ENCODE results near the gene GPR87.
A peak's percentile ranks its signal among the peaks of the same experiment; 100 is the strongest.

GPR87 gene

GRCh38 chr3:151315136-151315535, 1.5 kb downstream of the GPR87 start:
- DNase-seq: peak; percentile 57

GRCh38 chr3:151314593-151314992, 2.0 kb downstream of the GPR87 start:
- no peak for DNase-seq

- no peak for DNase-seq
Measured at GRCh38 chr3:151314137-151314536, 2.5 kb downstream of the GPR87 start.

GRCh38 chr3:151312972-151313371, 3.6 kb downstream of the GPR87 start:
- DNase-seq: no peak

GRCh38 chr3:151309566-151309965, 7.1 kb downstream of the GPR87 start:
- DNase-seq: no peak

GRCh38 chr3:151307583-151308488, 8.8 kb downstream of the GPR87 start:
- DNase-seq: peak; percentile 42

GRCh38 chr3:151307131-151307530, 9.5 kb downstream of the GPR87 start:
- DNase-seq: no peak

- no peak for DNase-seq
Measured at GRCh38 chr3:151306168-151306810, 10.3 kb downstream of the GPR87 start.

- no peak for DNase-seq
Measured at GRCh38 chr3:151305775-151306151, 10.9 kb downstream of the GPR87 start.

- DNase-seq: peak; percentile 99
Measured at GRCh38 chr3:151305060-151305774, 11.4 kb downstream of the GPR87 start.

GRCh38 chr3:151303751-151304150, 12.9 kb downstream of the GPR87 start:
- no peak for DNase-seq

GRCh38 chr3:151301787-151302186, 14.8 kb downstream of the GPR87 start:
- DNase-seq: peak; percentile 84

GRCh38 chr3:151300539-151300938, 16.1 kb downstream of the GPR87 start:
- no peak for DNase-seq

- no peak for DNase-seq
Measured at GRCh38 chr3:151299006-151299405, 17.6 kb downstream of the GPR87 start.

GRCh38 chr3:151297429-151297828, 19.2 kb downstream of the GPR87 start:
- DNase-seq: no peak

- no peak for DNase-seq
Measured at GRCh38 chr3:151296226-151296625, 20.4 kb downstream of the GPR87 start.

- DNase-seq: no peak
Measured at GRCh38 chr3:151293127-151293526, 23.5 kb downstream of the GPR87 start.

GRCh38 chr3:151290673-151291072, 25.9 kb downstream of the GPR87 start:
- DNase-seq: peak; percentile 41

- no peak for DNase-seq
Measured at GRCh38 chr3:151289445-151289844, 27.2 kb downstream of the GPR87 start.

- DNase-seq: no peak
Measured at GRCh38 chr3:151285940-151286339, 30.7 kb downstream of the GPR87 start.

- peak; percentile 28 for DNase-seq
Measured at GRCh38 chr3:151283907-151284461, 32.6 kb downstream of the GPR87 start.

- no peak for DNase-seq
Measured at GRCh38 chr3:151283387-151283786, 33.2 kb downstream of the GPR87 start.

- DNase-seq: peak; percentile 70
Measured at GRCh38 chr3:151282921-151283320, 33.7 kb downstream of the GPR87 start.

Measured in fibroblast of skin of right quadriceps (primary cell).